HG02884 (cell line): ENCODE data around the gene PTX4.
"Not testable (repeated sequence)": the region's sequence is repeated elsewhere in the genome, so short reads cannot be mapped to it uniquely, and the experiment has no call there.

Experiments
- ATAC-seq: cut with Tn5 transposase; IDR thresholded peaks from one replicate; pipeline ENCODE4 v1.9.1; 2021; ENCODE audit warnings: mild to moderate bottlenecking, moderate library complexity; ENCODE audit not compliant: unreplicated experiment

The PTX4 gene

GRCh38 chr16:1446296-1447080 is 42.3 kb downstream of the PTX4 start:
- no peak for ATAC-seq

GRCh38 chr16:1445518-1446203 is 43.1 kb downstream of the PTX4 start:
- ATAC-seq, result no peak

GRCh38 chr16:1444730-1445517 is 43.8 kb downstream of the PTX4 start:
- ATAC-seq, result no peak

GRCh38 chr16:1443980-1444729 is 44.6 kb downstream of the PTX4 start, which contains the start of gene CCDC154:
Gene CCDC154 (minus strand): TSS chr16:1444556. CDS start chr16:1444322, 234 bp downstream.
- no peak for ATAC-seq

- no peak for ATAC-seq
Measured at GRCh38 chr16:1443403-1443973, 45.3 kb downstream of the PTX4 start.

GRCh38 chr16:1442697-1443096 is 46.0 kb downstream of the PTX4 start:
- ATAC-seq, result no peak

GRCh38 chr16:1441391-1441829 is 47.3 kb downstream of the PTX4 start:
- ATAC-seq, result no peak

GRCh38 chr16:1439699-1440074 is 49.1 kb downstream of the PTX4 start:
- not testable (repeated sequence) for ATAC-seq

- ATAC-seq, result no peak
Measured at GRCh38 chr16:1439058-1439698, 49.6 kb downstream of the PTX4 start.

- no peak for ATAC-seq
Measured at GRCh38 chr16:1438229-1439057, 50.3 kb downstream of the PTX4 start.

- no peak for ATAC-seq
Measured at GRCh38 chr16:1437606-1438005, 51.1 kb downstream of the PTX4 start.

GRCh38 chr16:1436731-1437355 is 51.9 kb downstream of the PTX4 start:
- no peak for ATAC-seq

GRCh38 chr16:1435921-1436697 is 52.6 kb downstream of the PTX4 start:
- no peak for ATAC-seq
